Measurements from ENCODE around the gene PCCA.
"Not testable (repeated sequence)": the region's sequence is repeated elsewhere in the genome, so short reads cannot be mapped to it uniquely, and the experiment has no call there.

Gene PCCA

DNA sequence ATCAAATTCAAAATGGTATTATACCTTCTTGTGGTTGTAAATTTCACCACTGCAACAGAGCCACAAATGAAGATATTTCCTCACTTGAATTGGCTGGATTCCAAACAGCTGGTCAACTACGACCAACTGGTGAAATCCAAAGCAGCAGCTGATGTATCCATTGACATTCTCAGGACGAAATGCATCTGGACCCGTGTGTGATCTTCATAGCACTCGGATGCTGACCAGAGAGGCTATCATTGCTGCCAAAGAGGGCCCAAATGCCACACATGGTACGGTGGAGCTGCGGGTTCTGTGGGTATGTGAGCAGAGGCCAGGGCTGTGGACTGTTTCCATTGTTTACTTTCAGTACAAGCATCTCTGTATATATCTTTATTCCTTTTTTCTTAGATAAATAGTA is 25.6 kb upstream of the PCCA start:
- TF ChIP-seq, protein P1, sequence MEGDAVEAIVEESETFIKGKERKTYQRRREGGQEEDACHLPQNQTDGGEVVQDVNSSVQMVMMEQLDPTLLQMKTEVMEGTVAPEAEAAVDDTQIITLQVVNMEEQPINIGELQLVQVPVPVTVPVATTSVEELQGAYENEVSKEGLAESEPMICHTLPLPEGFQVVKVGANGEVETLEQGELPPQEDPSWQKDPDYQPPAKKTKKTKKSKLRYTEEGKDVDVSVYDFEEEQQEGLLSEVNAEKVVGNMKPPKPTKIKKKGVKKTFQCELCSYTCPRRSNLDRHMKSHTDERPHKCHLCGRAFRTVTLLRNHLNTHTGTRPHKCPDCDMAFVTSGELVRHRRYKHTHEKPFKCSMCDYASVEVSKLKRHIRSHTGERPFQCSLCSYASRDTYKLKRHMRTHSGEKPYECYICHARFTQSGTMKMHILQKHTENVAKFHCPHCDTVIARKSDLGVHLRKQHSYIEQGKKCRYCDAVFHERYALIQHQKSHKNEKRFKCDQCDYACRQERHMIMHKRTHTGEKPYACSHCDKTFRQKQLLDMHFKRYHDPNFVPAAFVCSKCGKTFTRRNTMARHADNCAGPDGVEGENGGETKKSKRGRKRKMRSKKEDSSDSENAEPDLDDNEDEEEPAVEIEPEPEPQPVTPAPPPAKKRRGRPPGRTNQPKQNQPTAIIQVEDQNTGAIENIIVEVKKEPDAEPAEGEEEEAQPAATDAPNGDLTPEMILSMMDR (IDR thresholded peaks at IDR 0.05; ENCODE audit: insufficient read depth, missing control alignments), result no peak
- DNase-seq (ENCODE audit: insufficient read length, low spot score) (no peak), FAIRE-seq (no peak)

GRCh38 chr13:100063906-100064305 is 25.0 kb upstream of the PCCA start:
- no peak for DNase-seq (ENCODE audit: insufficient read length, low spot score)
- no peak for FAIRE-seq
- TF ChIP-seq, protein P1 (IDR thresholded peaks at IDR 0.05; ENCODE audit: insufficient read depth, missing control alignments), result no peak

GRCh38 chr13:100068133-100068931 is 20.6 kb upstream of the PCCA start:
- TF ChIP-seq, protein P1 (IDR thresholded peaks at IDR 0.05; ENCODE audit: insufficient read depth, missing control alignments), result no peak
- FAIRE-seq, result no peak
- DNase-seq (ENCODE audit: insufficient read length, low spot score), result no peak

- no peak for FAIRE-seq
- TF ChIP-seq, protein P1 (IDR thresholded peaks at IDR 0.05; ENCODE audit: insufficient read depth, missing control alignments), result no peak
- no peak for DNase-seq (ENCODE audit: insufficient read length, low spot score)
Measured at GRCh38 chr13:100069278-100069677, 19.6 kb upstream of the PCCA start.

DNA sequence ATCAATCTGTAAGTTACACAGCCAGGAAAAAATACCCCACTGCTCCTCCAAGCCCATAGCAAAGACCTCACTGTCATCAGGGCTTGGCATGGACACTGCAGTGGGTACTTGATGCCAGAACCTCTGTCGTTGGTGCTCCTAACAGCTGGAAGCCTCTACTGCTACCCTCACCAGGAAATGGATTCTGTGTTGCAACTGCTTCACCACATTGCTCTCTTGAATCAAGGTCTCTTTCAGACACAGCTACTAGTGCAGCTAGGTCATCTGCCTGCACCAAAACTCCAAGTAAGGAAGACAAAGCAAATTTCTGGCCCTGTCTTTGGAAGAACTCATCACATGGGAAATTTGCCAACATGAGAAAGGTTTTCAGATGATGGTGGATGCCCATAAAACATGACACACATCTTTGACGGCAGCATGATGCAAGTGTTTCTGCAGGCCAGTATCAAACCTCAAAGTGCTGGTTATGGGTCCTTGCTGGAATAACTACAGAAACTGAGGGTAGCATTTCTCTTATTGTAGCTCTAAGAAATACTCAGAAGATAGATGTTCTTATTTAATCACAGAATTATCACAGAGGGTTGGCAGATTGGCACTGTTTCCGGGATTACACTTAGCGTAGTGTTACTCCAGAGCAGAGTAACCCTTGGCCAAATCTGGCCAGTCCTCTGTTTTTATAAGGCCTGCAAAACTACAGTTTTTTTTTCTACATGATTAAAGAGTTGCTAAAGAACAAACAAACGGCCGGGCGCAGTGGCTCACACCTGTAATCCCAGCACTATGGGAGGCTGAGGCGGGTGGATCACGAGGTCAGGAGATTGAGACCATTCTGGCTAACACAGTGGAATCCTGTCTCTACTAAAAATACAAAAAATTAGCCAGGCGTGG is 12.9 kb upstream of the PCCA start:
- TF ChIP-seq, protein P1 (IDR thresholded peaks at IDR 0.05; ENCODE audit: insufficient read depth, missing control alignments), result no peak
- DNase-seq (ENCODE audit: insufficient read length, low spot score) (no peak), FAIRE-seq (no peak)

DNA sequence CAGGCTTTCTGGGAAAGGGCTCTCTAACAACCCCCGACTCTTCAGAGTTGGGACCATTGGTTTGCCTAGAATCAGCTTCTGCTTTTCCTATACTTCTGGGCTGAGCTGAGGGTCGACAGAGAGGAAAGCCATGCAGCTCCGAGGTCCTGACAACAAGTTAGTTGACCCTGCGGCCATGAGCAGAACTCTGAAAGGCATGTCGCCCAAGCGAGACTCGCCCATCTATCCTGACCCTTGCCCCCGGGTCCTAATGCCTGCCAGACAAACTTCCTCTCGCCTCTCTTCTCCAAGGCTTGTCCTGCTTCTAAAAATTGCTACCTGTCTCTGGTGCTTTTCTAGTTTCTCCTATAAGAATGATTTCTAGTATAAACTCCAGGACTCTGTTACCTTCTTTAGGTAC is 9.9 kb upstream of the PCCA start:
- not testable (repeated sequence) for DNase-seq (ENCODE audit: insufficient read length, low spot score); FAIRE-seq

DNA sequence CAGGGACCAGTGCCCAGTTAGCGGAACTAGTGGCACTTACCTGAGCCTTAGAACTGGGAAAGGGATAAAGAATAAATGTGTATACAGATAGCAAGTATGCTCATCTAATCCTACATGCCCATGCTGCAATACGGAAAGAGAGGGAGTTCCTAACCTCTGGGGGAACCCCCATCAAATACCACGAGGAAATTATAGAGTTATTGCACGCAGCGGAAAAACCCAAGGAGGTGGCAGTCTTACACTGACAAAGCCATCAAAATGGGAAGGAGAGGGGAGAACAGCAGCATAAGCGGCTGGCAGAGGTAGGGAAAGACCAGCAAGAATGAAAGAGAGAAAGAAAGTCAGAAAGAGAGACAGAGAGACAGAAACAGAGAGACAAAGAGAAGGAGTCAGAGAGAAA is 5.5 kb upstream of the PCCA start:
- not testable (repeated sequence) for DNase-seq (ENCODE audit: insufficient read length, low spot score); FAIRE-seq

GRCh38 chr13:100088273-100088643 is 635 bp upstream of the PCCA start:
- TF ChIP-seq, protein P1 (IDR thresholded peaks at IDR 0.05; ENCODE audit: insufficient read depth, missing control alignments), result no peak
- no peak for DNase-seq (ENCODE audit: insufficient read length, low spot score)
- FAIRE-seq, result no peak

Measured in D721Med (cell line).